GM12878 (cell line): ENCODE measurements around the gene DNASE1L3. TPM values are rescaled to one million over a fixed set of nuclear protein-coding genes. Genes with fewer than 3 reads are reported as not detected.
"Not testable (repeated sequence)": the region's sequence is repeated elsewhere in the genome, so short reads cannot be mapped to it uniquely, and the experiment has no call there.

Source experiments
- ATAC-seq: fragments of 200-7000 bp; cut with Tn5 transposase; 3 replicates; pipeline ENCODE4 v1.9.1; 2020; ENCODE audit warnings: mild to moderate bottlenecking, moderate library complexity
- BruUV-seq: library from RNA; stranded (reverse); fragments of 400-500 nt; replicated peaks from 2 replicates; lab custom pipeline; 2021; lab: Mats Ljungman, UMichigan
- CTCF ChIA-PET: fragments of 300-600 bp; sonication (Branson Sonifier 250); formaldehyde crosslinking; extraction: SDS; loops from one replicate; lab custom pipeline; 2021; ENCODE audit warnings: inconsistent platforms; lab: Yijun Ruan, JAX
- POLR2A ChIA-PET: fragments of 350-600 bp; formaldehyde crosslinking; extraction: SDS; loops from one replicate; lab custom pipeline; 2021; ENCODE audit warnings: inconsistent platforms; lab: Charles Lee
- RAD21 ChIA-PET: fragments of 300-600 bp; sonication (Branson Sonifier 250); formaldehyde crosslinking; loops from one replicate; lab custom pipeline; 2023; ENCODE audit warnings: antibody characterized with exemption; ENCODE audit not compliant: unreplicated experiment; lab: Charles Lee
- SMC1A ChIA-PET: fragments of 300-600 bp; sonication (Branson Sonifier 250); formaldehyde crosslinking; loops from one replicate; lab custom pipeline; 2023; ENCODE audit not compliant: unreplicated experiment, uncharacterized antibody; lab: Charles Lee
- DNase-seq: peaks from one replicate; pipeline ENCODE4 v3.0.0-alpha.2; 2011; ENCODE audit warnings: low read depth, low spot score
- FAIRE-seq: peaks from 3 replicates; lab custom pipeline; 2011; peaks lifted over from hg19 to GRCh38; lab: Jason Lieb, UNC
- H2AFZ ChIP-seq: 2 replicates; pipeline ENCODE4 v1.6.0; 2011; ENCODE audit warnings: low read depth, low read length, control low read depth; ENCODE audit not compliant: control insufficient read depth
- H3K27ac ChIP-seq: 2 replicates; pipeline ENCODE4 v1.5.1; 2011; ENCODE audit warnings: control low read depth; ENCODE audit not compliant: control insufficient read depth, insufficient read depth
- H3K27me3 ChIP-seq, 2 experiments: replicated peaks in 1 of 2; 2 replicates each; pipeline versions ENCODE4 v1.6.0 to v1.6.1; 2011; ENCODE audit warnings: low read length in 1 of 2; ENCODE audit not compliant: control insufficient read depth in 2 of 2, insufficient read depth in 2 of 2
- H3K36me3 ChIP-seq, 2 experiments: 2 replicates each; pipeline ENCODE4 v1.5.1; 2011; ENCODE audit warnings: low read length in 1 of 2; ENCODE audit not compliant: control insufficient read depth in 2 of 2, insufficient read depth in 2 of 2
- H3K4me1 ChIP-seq: 2 replicates; pipeline ENCODE4 v1.6.1; 2011; ENCODE audit warnings: mild to moderate bottlenecking, low read length, moderate library complexity, mixed read lengths; ENCODE audit not compliant: control insufficient read depth, insufficient read depth
- H3K4me2 ChIP-seq: 2 replicates; pipeline ENCODE4 v1.6.0; 2011; ENCODE audit warnings: control low read depth; ENCODE audit not compliant: control insufficient read depth, insufficient read depth
- H3K4me3 ChIP-seq: fragments of 200-600 bp; sonication (generic); 2 replicates; pipeline ENCODE4 v1.5.1; 2016
- H3K79me2 ChIP-seq: 2 replicates; pipeline ENCODE4 v1.6.0; 2011; ENCODE audit warnings: low read length; ENCODE audit not compliant: control insufficient read depth, insufficient read depth
- H3K9ac ChIP-seq: 2 replicates; pipeline ENCODE4 v1.8.0; 2011; ENCODE audit warnings: low read length, control low read depth, mixed read lengths; ENCODE audit not compliant: control insufficient read depth, insufficient read depth
- H3K9me3 ChIP-seq: replicated peaks from 3 replicates; pipeline ENCODE4 v1.5.1; 2011; ENCODE audit warnings: mild to moderate bottlenecking, low read length; ENCODE audit not compliant: control insufficient read depth, insufficient read depth
- H4K20me1 ChIP-seq: 2 replicates; pipeline ENCODE4 v1.6.0; 2011; ENCODE audit not compliant: control insufficient read depth, insufficient read depth
- ASH2L ChIP-seq: fragments of 300-600, 200-600 bp; sonication (generic); IDR thresholded peaks from 2 replicates; pipeline ENCODE4 v1.6.1; 2017; ENCODE audit warnings: low read depth, mild to moderate bottlenecking, borderline replicate concordance
- BCL11A ChIP-seq: IDR thresholded peaks from 2 replicates; pipeline ENCODE4 v1.6.1; 2011; ENCODE audit warnings: low read depth, low read length
- CHD2 ChIP-seq: IDR thresholded peaks from 2 replicates; pipeline ENCODE4 v1.6.1; 2011; ENCODE audit warnings: low read depth, low read length, improper control_type of control experiment, borderline replicate concordance
- EZH2 ChIP-seq: IDR thresholded peaks from 2 replicates; pipeline ENCODE4 v1.6.1; 2012; ENCODE audit warnings: low read depth, mild to moderate bottlenecking, control low read depth, inconsistent platforms, low read length, borderline replicate concordance; ENCODE audit not compliant: control insufficient read depth
- GATAD2B ChIP-seq: fragments of 450-650 bp; conservative IDR thresholded peaks from 2 replicates; pipeline ENCODE4 v1.6.1; 2017; ENCODE audit warnings: low read depth, mild to moderate bottlenecking, moderate library complexity
- NFXL1 ChIP-seq: fragments of 450-650 bp; IDR thresholded peaks from 2 replicates; pipeline ENCODE4 v1.6.1; 2017; ENCODE audit warnings: antibody characterized with exemption, mild to moderate bottlenecking, borderline replicate concordance
- NFYA ChIP-seq: IDR thresholded peaks from 2 replicates; pipeline ENCODE4 v1.6.1; 2011; ENCODE audit warnings: low read depth, mild to moderate bottlenecking, low read length, improper control_type of control experiment, borderline replicate concordance
- RAD51 ChIP-seq: fragments of 450-650 bp; IDR thresholded peaks from 2 replicates; pipeline ENCODE4 v1.6.1; 2016; ENCODE audit warnings: moderate library complexity, mild to moderate bottlenecking, inconsistent platforms
- RELA ChIP-seq: fragments of 450-650 bp; IDR thresholded peaks from 2 replicates; pipeline ENCODE4 v1.8.0; 2014; ENCODE audit warnings: borderline replicate concordance; ENCODE audit not compliant: partially characterized antibody
- ZNF207 ChIP-seq: fragments of 450-650 bp; IDR thresholded peaks from 2 replicates; pipeline ENCODE4 v1.6.1; 2014; ENCODE audit warnings: antibody characterized with exemption, mild to moderate bottlenecking, borderline replicate concordance
- WGBS: methylation state at CpG from one replicate; pipeline ENCODE4 v1.1.6; 2016; ENCODE audit warnings: low lambda C conversion rate; ENCODE audit not compliant: insufficient replicate concordance, insufficient coverage; ENCODE audit errors: missing lambda C conversion rate; 5-methylcytosine and 5-hydroxymethylcytosine counted together
- in situ Hi-C: fragments of 300-500 bp; cut with MboI; formaldehyde crosslinking; loops from 9 replicates; pipeline ENCODE4 v1.14.3; 2018; ENCODE audit warnings: mixed read lengths
- intact Hi-C: fragments of 100-400 bp; cut with micrococcal nuclease; formaldehyde crosslinking; loops from one replicate; pipeline ENCODE4 v1.14.2; 2022; ENCODE audit not compliant: unreplicated experiment
- polyA plus RNA-seq, 11 experiments: library from polyadenylated mRNA; depleted of rRNA in 4 of 11; unstranded in 6 of 11; stranded (reverse) in 5 of 11; fragments of >200 nt; fragmentation: Nextera tagmentation in 4 of 11; fragmentation: Illumina TruSeq in 1 of 11; extraction: Ambion mirVana in 4 of 11; extraction: Trizol in 1 of 11; gene quantifications; 1 replicate in 1 of 11; 2 replicates in 10 of 11; pipeline versions ENCODE4 v1.2.1 to v1.2.3, GENCODE V29; 2011 to 2016; ENCODE audit warnings: inconsistent platforms in 2 of 11, missing spikeins in 2 of 11, low read depth in 1 of 11
- total RNA-seq, 4 experiments: library from RNA; depleted of rRNA in 3 of 4; stranded (reverse); fragments of >200 nt in 3 of 4; fragmentation: Illumina TruSeq in 1 of 4; extraction: Trizol in 1 of 4; gene quantifications; 2 replicates each; pipeline versions ENCODE4 v1.2.1 to v1.2.3, GENCODE V29; 2013 to 2021

Gene DNASE1L3
- total and polyA plus RNA-seq, 10 of the 15 experiments (the other 5 are each of a cell fraction or from before 2014, with no cell fraction given): 3.2 to 72.1 (median 6.3) TPM

GRCh38 chr3:58242860-58243259, 32.1 kb upstream of the DNASE1L3 start:
- RAD21 ChIA-PET: interaction anchor here (1.3 to 6.6 kb wide), 4 partner anchors 25 to 64 kb away, joined by 3 to 41 read pairs (median 8); partner anchors contain the start of genes HTD2 and RPP14
- H3K36me3 ChIP-seq, H3K4me3 ChIP-seq, H3K27me3 ChIP-seq, H3K9ac ChIP-seq, DNase-seq, H3K79me2 ChIP-seq, H4K20me1 ChIP-seq, FAIRE-seq, H2AFZ ChIP-seq, BruUV-seq, H3K4me2 ChIP-seq, ATAC-seq, H3K4me1 ChIP-seq, intact Hi-C loops, in situ Hi-C loops, H3K9me3 ChIP-seq, H3K27ac ChIP-seq: not testable (repeated sequence)
- CTCF ChIA-PET: interaction anchor here (0.6 to 2.5 kb wide), 7 partner anchors 12 to 181 kb away, joined by 3 to 14 read pairs (median 4); partner anchors contain the start of genes HTD2 and RPP14
- WGBS: 32% methylated on average over 3 of the region's 4 CpGs
- POLR2A ChIA-PET: interaction anchor here (1.0 to 1.2 kb wide), 2 partner anchors 10 to 41 kb away, joined by 3 to 4 read pairs; no protein-coding TSS in a partner anchor
- SMC1A ChIA-PET: interaction anchor here (0.8 to 4.5 kb wide), 6 partner anchors 10 to 366 kb away, joined by 3 to 38 read pairs (median 4); no protein-coding TSS in a partner anchor

DNA sequence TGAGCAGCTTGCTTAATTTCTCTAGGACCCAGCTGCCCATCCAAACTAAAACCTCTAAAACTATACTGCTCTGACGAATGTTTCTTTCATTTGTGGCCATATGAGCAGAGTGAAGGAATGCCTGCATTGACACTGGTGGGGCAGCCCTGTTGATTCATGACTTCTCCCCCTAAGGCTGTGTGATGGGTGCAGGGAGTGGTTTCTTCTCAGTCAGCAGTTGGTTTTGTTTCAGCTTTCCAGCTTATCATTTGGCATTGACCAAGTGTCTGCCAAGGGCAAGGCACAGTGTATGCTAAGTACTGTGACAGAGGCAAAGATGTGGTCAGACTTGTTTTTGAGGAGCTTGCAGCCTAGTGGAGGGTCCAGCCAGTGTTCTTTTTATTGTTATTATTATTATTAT, 31.6 kb upstream of the DNASE1L3 start:
- Histone ChIP-seq H2AFZ (no peak overlapping the region), H3K27ac (no peak overlapping the region), H3K9ac (no peak overlapping the region), H3K36me3 (no peaks in the 10 kb centered on the region), H3K27me3 (no peaks in the 10 kb centered on the region), H3K4me2 (no peak overlapping the region), H3K4me3 (no peak overlapping the region), H3K9me3 (no peaks in the 10 kb centered on the region), H4K20me1 (no peaks in the 10 kb centered on the region), H3K79me2 (peaks cover 1% of the 10 kb centered on the region), H3K4me1 (peaks cover 4% of the 10 kb centered on the region)
- intact Hi-C loops: no loop called here
- ATAC-seq: no peak
- no peak for DNase-seq
- ChIA-PET SMC1A (interaction anchor here (0.8 to 4.5 kb wide), 9 partner anchors 9 to 366 kb away, joined by 3 to 38 read pairs (median 4); partner anchors contain the start of genes HTD2 and RPP14), RAD21 (interaction anchor here (0.6 to 6.6 kb wide), 5 partner anchors 25 to 65 kb away, joined by 3 to 41 read pairs (median 8); partner anchors contain the start of genes HTD2 and RPP14), CTCF (interaction anchor here (0.8 to 2.5 kb wide), 10 partner anchors 9 to 65 kb away, joined by 3 to 14 read pairs (median 4); partner anchors contain the start of genes HTD2 and RPP14), POLR2A (interaction anchor here (0.7 to 1.5 kb wide), 4 partner anchors 9 to 64 kb away, joined by 3 to 4 read pairs (median 3); partner anchors contain the start of genes HTD2 and RPP14)
- TF ChIP-seq ASH2L (no peak), GATAD2B (no peak), RELA (no peak), ZNF207 (no peak), BCL11A (no peak), NFYA (no peak), CHD2 (no peak), EZH2 (no peak), NFXL1 (no peak), RAD51 (no peak)
- in situ Hi-C loops: no loop called here
- 0% methylated on average over 1 of the region's 1 CpG for WGBS
- BruUV-seq: no TSS peak
- no peak for FAIRE-seq
